Small intestine (tissue), 7 donors: ENCODE measurements around the gene B3GLCT. TPM values are rescaled to one million over a fixed set of nuclear protein-coding genes. Genes with fewer than 3 reads are reported as not detected.

Source experiments
- DNase-seq, 2 donors: peaks; one replicate each; pipeline versions ENCODE4 v3.0.0 to v3.0.0-alpha.2; 2013
- FAIRE-seq: peaks from 2 replicates; lab custom pipeline; 2012; peaks lifted over from hg19 to GRCh38; lab: Jason Lieb, UNC
- H3K27ac ChIP-seq, 3 donors: one replicate each; pipeline ENCODE4 v1.5.1; 2013; ENCODE audit warnings: low read length in 2 of 3, mild to moderate bottlenecking in 2 of 3, control low read depth in 1 of 3, inconsistent platforms in 1 of 3, low read depth in 1 of 3, moderate library complexity in 1 of 3
- H3K27me3 ChIP-seq, 3 donors: one replicate each; pipeline ENCODE4 v1.6.1; 2013; ENCODE audit warnings: low read length in 3 of 3, inconsistent platforms in 1 of 3; ENCODE audit not compliant: control insufficient read depth in 3 of 3, insufficient read depth in 3 of 3
- H3K36me3 ChIP-seq, 3 donors: one replicate each; pipeline ENCODE4 v1.6.1; 2013; ENCODE audit warnings: low read length in 3 of 3, inconsistent platforms in 1 of 3, low read depth in 1 of 3, mild to moderate bottlenecking in 1 of 3, moderate library complexity in 1 of 3; ENCODE audit not compliant: control insufficient read depth in 3 of 3, insufficient read depth in 2 of 3
- H3K4me1 ChIP-seq, 3 donors: one replicate each; pipeline ENCODE4 v1.6.1; 2013; ENCODE audit warnings: low read length in 2 of 3, inconsistent platforms in 1 of 3, low read depth in 1 of 3, mild to moderate bottlenecking in 1 of 3, moderate library complexity in 1 of 3; ENCODE audit not compliant: control insufficient read depth in 3 of 3, insufficient read depth in 2 of 3
- H3K4me3 ChIP-seq, 3 donors: one replicate each; pipeline ENCODE4 v1.5.1; 2013; ENCODE audit warnings: low read length in 3 of 3, control low read depth in 1 of 3, inconsistent platforms in 1 of 3, low read depth in 1 of 3, mild to moderate bottlenecking in 1 of 3, moderate library complexity in 1 of 3
- H3K9me3 ChIP-seq, 2 donors: one replicate each; pipeline ENCODE4 v1.6.1; 2013; ENCODE audit warnings: low read depth in 1 of 2, low read length in 1 of 2; ENCODE audit not compliant: control insufficient read depth in 2 of 2, insufficient read depth in 1 of 2
- WGBS, 3 donors: extraction: QIAGEN DNeasy Blood & Tissue Kit; methylation state at CpG; one replicate each; pipeline ENCODE4 v1.1.7; 2013; 5-methylcytosine and 5-hydroxymethylcytosine counted together
- polyA plus RNA-seq, 4 donors: library from polyadenylated mRNA; stranded (reverse) in 3 of 4; unstranded in 1 of 4; fragments of 200-250 nt in 3 of 4; fragments of 120-200 nt in 1 of 4; gene quantifications; one replicate each; pipeline versions ENCODE4 v1.2.1 to v1.2.3, GENCODE V29; 2013
- donor health status: healthy with polysubstance abuse.
- donor health status: control.
- donor health status: control.
- donor health status: Bipolar disorder and iron deficiency.
- donor health status: healthy.

B3GLCT gene
- polyA plus RNA-seq, 4 donors = 1.6 to 6.1 (median 1.9) TPM

DNA sequence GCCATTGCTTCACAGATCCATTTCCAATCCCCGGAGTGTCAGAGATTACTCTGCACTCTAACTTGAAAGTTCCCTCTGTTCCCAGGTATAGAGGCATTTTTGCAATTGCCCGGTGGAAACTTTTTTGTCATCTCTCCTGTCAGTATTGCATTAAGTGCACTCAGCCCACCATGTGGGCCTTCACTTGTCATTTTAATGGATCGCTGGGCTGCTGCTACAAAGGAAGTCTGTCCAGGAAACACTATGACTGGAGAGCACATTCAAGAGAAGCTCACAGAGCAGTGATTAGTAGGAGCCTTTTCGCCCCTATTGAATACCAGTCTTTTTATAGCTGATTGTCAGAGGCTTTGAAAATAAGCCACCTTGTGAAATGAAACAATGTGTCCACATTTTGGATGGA, 180.9 kb downstream of the B3GLCT start:
- WGBS, 3 donors = 49 to 73% (median 64%) methylated on average over 4 of the region's 4 CpGs
- Histone ChIP-seq H3K4me1 (no peaks in the 10 kb centered on the region), H3K36me3 (no peaks in the 10 kb centered on the region), H3K27me3 (no peaks in the 10 kb centered on the region), H3K9me3 (no peaks in the 10 kb centered on the region), H3K4me3 (no peak overlapping the region), H3K27ac (no peak overlapping the region)
- FAIRE-seq = no peak
- DNase-seq = no peak

Other genes with a start within 250 kb of the B3GLCT start
- gene HSPH1, start 38.1 kb upstream of the B3GLCT start, polyA plus RNA-seq = 10 to 100 TPM in 2 of 4 donors, 1 to 10 TPM in 2; 8.5 to 61.4 (median 17.3) TPM